Posterior cingulate gyrus (tissue), 11 donors: Measurements from ENCODE around the gene KDM3B.
A peak's percentile ranks its signal among the peaks of the same experiment; 100 is the strongest.
"Not testable (repeated sequence)": the region's sequence is repeated elsewhere in the genome, so short reads cannot be mapped to it uniquely, and the experiment has no call there.

Experiments
- DNase-seq, 10 donors: peaks; one replicate each; pipeline versions ENCODE4 v3.0.0 to v3.0.0-alpha.2; 2020 to 2021; ENCODE audit warnings: mixed read lengths in 3 of 10
- intact Hi-C: fragments of 100-400 bp; cut with DNase I; formaldehyde crosslinking; loops from one replicate; pipeline ENCODE4 v1.15.1; 2023

The KDM3B gene

DNA sequence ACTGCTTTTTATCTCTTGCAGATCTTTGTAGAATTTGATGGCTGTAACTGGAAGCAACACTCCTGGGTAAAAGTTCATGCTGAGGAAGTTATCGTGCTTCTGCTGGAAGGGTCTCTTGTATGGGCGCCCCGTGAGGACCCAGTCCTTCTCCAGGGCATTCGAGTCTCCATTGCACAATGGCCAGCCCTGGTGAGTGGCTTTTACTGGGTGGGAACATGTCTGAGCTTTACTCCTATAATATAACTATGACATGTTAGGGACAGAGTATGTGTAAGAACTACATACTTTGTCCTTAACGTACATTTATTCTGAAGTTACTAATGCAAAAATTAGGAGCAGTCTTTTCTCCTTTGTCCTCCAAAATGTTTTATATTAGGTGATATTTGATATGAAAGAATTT is 20.2 kb downstream of the KDM3B start:
- intact Hi-C loops: no loop called here
- no peak for DNase-seq

DNA sequence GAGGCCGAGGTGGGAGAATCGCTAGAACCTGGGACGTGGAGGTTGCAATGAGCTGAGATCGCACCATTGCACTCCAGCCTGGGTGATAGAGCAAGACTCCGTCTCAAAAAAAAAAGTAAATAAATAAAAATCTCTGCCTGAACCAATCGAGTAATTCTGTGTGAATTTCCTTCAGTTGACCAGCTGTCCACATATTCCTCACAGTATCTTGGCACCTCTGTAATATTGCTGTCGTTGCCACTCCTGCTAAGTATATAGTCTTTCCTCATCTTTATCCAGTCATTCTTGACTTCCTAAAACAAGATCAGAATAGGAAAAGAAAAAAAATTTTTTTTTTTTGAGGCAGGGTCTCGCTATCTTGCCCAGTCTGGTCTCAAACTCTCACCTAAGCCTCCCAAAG is 29.9 kb downstream of the KDM3B start:
- intact Hi-C loops: no loop called here
- no peak for DNase-seq

DNA sequence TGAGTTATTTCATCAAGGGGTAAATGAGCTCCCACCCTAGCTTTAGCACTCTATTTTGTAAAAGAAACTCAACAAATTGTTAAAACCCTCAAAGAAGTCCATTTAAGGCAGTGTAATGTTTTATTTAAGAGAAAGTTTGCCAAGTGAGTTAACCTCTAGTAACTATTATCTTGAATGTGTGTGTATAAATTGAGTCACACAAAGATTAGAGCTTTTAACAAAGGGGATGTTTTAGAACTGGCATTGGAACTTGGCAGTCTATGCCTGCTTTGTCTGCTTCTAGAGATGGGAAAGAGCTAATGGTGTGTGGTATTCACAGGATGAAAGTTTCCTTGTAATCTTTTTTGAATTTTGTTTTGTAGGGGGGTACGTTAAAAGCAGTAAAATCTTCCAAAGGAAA is 33.2 kb downstream of the KDM3B start:
- intact Hi-C loops: no loop called here
- no peak for DNase-seq

DNA sequence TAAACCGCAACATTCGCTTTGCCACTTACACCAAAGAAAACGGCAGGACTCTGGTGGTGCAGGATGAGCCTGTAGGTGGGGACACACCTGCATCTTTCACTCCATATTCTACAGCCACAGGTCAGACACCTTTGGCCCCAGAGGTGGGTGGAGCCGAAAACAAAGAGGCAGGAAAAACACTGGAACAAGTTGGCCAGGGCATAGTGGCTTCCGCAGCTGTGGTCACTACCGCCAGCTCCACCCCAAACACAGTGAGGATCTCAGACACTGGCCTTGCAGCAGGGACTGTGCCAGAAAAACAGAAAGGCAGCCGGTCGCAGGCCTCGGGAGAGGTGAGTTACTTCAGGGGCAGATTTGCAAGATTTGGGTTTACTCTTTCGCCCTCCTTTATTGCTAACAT is 33.8 kb downstream of the KDM3B start:
- intact Hi-C loops: no loop called here
- peak in 4 of 10 donors; percentile 17 to 83 (median 37) for DNase-seq

DNA sequence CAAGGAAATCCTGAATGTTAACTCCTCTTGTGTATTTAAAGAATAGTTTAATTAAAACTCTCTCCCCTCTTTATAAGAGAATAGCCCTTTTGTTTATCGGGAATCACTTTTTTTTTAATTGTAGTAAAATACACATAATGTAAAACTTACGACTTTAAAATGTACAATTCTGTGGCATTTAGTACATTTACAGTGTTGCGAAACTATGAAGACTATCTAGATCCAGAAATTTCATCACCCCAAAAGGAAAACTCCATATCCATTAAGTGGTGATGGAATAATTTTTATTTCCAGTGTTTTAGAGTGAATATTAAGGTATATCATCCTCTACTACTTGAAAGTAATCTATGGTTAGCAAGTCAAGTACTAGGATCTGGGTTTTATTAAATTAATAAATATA is 36.8 kb downstream of the KDM3B start:
- intact Hi-C loops: no loop called here
- DNase-seq: no peak

DNA sequence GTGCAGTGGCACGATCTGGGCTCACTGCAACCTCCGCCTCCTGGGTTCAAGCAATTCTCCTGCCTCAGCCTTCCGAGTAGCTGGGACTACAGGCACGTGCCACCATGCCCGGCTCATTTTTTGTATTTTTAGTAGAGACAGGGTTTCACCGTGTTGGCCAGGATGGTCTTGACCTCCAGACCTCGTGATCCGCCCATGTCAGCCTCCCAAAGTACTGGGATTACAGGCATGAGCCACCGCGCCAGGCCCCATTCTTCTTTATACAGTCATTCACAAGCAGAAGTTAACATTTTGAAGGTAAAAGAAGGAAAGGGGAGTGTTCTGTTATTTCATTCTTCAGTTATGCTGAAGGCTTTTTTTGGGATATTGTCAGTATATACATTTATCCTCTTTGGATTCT is 37.4 kb downstream of the KDM3B start:
- intact Hi-C loops, DNase-seq: not testable (repeated sequence)

DNA sequence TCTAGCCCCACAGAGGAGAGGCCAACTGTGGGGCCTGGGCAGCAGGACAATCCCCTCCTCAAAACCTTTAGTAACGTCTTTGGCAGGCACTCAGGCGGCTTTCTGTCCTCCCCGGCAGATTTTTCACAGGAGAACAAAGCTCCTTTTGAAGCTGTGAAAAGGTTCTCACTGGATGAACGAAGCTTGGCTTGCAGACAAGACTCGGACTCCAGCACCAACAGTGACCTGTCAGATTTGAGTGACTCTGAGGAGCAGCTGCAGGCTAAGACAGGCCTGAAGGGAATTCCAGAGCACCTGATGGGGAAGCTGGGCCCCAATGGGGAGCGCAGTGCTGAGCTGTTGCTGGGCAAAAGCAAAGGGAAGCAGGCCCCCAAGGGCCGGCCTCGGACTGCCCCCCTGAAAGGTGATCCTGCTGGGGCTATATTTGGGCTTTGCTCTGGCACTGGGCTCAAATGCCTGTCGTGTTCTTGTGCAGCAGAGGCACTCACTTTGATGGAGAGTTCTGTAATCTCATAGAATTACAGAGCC is 39.4 kb downstream of the KDM3B start:
- intact Hi-C loops: no loop called here
- DNase-seq: peak in 9 of 10 donors; percentile 27 to 88 (median 45)

DNA sequence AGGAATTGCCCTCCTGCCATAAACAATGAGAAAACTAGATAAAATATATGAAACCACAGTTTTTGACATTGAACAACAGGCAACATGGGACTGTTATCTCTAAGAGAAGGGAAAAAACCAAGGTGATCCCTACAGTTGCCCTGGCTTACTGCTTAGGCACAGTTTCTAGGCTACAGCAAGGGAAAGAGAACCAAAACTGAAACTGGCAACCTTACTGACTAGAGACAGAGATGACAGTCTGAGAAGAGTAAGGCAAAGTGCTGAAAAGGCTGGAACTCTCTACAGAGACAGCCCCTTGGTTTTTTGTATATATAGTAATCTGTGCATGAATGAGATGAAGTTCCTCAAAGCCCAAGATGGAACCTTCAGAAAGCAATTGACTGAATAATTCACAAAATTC is 50.2 kb downstream of the KDM3B start:
- intact Hi-C loops: no loop called here

DNA sequence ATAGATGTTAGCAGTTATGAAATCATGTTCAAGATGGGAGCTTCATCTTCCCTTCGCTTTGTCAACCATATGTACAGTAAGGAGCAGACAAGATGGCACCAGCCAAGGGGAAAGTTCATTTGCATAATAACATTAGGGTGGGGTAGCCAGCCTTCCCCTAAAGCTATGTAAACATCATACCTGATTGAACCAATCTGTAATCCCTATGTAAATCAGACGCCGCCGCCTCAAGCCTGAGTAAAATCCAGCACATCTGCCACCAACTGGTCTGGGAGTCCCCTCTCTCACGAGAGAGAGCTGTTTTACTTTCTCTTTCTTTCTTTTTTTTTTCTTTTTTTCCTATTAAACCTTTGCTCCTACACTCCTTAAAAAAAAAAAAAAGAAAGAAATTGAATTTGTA is 55.5 kb downstream of the KDM3B start:
- intact Hi-C loops: no loop called here
- no peak for DNase-seq

More for the DNA sequence above, 50.2 kb downstream of the KDM3B start:
- DNase-seq: no peak

DNA sequence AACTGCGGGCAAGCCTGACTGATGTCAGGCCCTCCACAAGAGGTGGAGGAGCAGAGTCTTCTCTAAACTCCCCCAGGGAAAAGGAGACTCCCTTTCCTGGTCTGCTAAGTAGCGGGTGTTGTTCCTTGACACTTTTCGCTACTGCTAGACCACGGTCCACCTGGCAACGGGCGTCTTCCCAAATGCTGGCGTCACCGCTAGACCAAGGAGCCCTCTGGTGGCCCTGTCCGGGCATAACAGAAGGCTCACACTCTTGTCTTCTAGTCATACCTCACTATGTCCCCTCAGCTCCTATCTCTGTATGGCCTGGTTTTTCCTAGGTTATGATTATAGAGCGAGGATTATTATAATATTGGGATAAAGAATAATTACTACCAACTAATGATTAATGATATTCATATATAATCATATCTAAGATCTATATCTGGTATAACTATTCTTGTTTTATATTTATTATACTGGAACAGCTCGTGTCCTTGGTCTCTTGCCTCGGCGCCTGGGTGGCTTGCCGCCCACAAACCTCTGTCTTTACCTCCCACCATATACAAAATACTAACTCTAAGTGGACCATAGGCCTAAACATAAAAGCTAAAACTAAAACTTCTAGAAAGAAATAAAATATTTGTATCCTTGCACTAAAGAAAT is 58.6 kb downstream of the KDM3B start:
- DNase-seq: peak; percentile 49 to 96 (median 72)
- intact Hi-C loops: loop anchor here (10.0 kb wide), 1 partner anchor 186 kb away; no protein-coding TSS in a partner anchor

DNA sequence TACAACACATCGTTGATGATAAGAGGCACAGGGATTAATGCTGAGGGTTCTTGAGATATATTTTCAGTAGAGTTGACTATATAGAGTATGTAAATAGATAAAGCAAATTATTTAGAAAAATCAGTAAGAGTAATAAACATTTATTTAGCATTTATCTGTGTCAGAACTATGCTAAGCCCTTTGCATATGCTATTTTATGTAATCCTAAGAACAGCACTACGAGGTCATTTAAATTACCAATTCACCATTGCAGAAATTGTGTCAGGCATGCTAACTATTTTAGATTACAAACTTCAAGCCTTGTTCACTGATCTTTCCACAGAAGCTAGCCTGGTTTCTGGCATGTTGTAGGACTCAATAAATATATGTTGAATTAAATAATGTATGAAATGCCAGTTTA is 66.0 kb downstream of the KDM3B start:
- no peak for DNase-seq
- intact Hi-C loops: loop anchor here (10.0 kb wide), 1 partner anchor 194 kb away; no protein-coding TSS in a partner anchor

DNA sequence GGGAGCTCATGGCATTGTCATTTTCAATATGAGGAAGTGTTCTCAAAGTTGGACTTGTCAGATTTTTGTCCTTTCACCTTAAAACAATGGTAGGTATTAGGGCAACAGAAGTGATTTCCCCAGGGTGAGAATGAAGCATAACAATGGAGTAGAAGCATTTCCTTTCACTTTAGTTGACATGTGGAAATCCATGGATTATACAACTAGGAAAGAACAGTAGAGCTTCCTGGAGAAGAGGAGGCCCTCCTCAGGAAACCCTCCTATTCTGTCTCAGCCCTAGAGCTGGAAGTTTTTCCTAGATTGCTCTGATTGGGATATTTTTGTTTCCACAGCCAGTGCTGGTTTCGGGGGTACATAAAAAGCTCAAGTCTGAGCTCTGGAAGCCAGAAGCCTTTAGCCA is 72.6 kb downstream of the KDM3B start:
- intact Hi-C loops: no loop called here
- no peak for DNase-seq

DNA sequence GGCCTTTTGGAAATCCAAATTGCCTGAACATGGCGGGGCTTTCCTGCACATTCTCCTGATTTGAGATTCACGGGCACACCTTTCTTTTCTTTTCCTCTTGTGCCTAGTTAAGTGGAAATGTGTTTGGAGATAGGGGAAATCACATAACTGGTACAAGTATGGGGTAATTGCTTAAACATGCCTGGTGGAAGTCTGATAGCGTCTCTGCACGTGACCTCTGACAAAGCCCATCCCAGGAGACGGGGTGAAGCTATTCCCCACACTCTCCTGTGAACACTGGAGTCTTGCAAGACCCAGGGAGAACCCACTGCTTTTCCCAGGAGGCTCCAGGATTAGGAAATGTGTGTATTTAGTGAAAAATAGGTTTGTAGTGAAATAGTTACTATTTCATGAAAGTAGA is 83.5 kb downstream of the KDM3B start:
- no peak for DNase-seq
- intact Hi-C loops: no loop called here

DNA sequence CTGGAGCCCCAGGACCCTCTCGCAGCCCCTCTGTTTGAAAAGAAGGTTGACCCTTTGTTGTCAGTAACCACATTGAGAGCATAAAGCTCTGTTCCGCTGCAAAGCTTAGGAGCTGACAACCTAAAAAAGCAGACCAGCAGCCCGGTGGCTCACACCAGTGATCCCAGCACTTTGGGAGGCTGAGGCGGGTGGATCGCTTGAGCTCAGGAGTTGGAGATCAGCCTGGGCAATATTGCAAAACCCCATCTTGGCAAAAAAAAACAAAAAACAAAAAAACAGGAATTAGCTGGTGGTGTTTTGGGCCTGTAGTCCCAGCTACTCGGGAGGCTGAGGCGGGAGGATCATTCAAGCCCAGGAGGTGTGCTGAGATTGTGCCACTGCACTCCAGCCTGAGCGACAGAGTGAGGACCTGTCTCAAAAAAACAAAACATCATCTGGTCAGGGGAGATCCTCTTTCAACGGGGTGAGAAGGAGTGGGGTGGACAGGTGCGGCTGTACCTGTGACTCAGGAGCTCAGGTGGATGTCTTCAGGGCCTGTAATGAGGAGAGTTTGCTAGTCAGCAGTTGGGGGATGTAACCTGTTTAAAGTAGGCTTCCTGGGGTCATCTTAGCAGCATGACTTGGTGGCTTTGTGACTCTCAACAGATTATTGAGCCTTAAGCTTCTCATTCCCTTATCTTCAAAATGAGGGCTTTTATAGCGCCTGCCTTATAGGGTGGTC is 85.7 kb downstream of the KDM3B start:
- DNase-seq: no peak
- intact Hi-C loops: no loop called here

DNA sequence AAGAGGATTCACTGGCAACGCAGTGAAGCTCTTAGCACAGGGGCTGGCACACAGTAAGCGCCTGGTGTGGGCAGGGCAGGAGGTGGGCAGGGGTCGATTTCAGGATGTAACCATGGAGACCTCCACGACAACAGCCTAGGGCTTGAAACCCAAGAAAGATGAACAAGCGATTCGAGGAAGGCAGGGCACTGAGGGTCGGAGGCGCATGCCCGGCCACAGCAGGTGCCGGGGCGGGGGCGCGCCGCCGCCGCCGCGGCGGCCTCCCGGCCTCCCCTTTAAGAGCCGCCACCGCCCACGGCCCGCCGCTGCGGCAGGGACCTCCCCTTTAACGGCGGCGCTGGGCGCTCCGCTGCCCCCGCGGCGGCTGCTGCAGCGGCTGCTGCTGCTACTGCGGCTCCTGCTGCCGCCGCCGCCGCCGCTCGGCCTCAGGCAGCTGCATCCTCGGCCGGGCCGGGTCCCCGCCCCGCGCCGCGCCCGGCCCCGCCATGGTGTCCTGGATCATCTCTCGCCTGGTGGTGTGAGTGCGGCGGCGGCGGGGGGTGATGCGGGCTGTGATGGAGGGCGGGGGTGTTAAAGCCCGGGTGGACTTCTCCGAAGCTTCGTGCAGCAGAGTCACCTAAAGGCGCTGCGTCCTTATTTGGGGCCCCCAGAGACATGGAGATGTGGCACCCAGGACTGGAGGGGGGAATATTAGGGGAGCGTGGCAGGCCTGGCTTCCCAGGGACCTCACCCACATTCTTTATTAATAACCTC is 86.4 kb downstream of the KDM3B start, which contains the start of gene REEP2:
Gene REEP2, plus strand, starts transcription at position 334 of the 753 bp plus-strand sequence. Its CDS starts 152 bp downstream, at position 486.
- peak in 9 of 10 donors; percentile 46 to 95 (median 64) for DNase-seq
- intact Hi-C loops: no loop called here

DNA sequence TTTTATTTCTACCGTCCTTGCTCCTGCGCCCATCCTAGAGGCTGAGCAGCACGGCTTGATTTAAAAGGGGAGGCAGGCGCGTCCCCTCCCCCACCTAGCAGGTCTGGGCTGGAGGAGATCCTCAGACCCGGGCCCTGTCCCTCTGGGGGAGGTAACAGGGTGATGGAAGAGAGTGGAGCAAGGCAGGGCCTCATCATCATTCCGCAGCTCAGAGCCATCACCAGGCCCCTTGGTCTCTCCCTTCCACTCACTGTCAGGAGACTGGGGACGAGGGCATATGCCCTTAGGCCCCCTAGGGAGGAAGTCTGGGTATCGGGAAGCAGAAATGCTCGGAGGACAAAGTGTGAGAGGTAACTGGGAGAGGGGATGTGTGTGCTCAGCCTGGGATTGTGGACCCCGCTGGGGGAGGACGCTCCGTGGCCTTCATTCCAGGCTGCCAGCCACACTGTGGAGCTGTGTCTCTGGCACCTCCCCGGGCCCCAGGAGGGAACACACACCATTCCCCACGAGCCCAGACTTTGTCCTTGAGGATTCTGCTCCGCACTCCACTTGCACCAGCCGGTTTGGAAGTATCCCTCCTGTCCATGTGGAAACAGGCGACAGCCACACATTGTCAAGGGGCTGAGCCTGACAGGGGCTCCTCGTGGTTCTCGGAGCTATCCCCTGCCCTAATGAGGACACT is 87.1 kb downstream of the KDM3B start:
- intact Hi-C loops: no loop called here
- peak in 2 of 10 donors; percentile 50 to 87 for DNase-seq

DNA sequence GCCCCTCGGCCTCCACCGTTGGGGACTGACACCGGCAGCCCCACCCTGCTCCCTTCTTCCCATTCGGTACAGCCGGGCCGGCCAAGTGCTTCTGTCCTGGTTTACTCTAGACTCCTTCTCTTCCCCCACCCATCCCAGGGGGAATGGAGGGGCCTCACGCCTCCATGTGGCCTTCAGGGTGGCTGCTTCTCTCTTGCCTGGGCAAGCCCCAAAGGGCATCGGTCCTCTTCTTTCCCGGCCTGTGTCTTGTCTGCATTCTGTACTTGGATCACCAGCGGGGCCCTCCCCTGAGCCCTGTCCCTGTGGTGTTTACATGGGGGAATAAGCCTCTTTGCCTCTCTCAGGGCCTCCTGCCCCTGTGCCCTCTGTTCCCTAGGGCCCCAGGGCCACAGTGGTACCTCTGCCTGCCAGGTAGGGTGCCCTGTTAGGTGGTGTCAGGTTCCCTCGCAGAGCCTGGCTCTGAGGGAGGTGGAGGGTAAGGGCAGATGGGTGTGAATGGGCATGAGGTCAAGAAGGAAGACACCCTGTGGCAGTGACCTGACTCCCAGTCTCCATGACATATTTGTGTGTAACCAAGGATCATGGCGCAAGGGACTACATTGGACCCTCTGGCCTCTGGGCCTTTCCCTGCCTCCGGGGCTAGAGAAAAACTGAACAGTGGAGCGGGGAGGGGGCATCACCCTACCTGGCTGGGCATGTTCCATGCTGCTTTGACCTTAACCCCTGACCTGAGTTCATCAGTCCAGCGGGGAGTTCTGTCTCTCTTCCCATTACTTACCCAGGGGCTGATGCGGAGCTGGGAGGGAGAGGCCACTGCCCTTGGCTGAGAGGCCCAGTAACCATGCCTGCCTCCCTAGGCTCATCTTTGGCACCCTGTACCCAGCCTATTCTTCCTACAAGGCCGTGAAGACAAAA is 87.9 kb downstream of the KDM3B start:
- intact Hi-C loops: no loop called here

DNA sequence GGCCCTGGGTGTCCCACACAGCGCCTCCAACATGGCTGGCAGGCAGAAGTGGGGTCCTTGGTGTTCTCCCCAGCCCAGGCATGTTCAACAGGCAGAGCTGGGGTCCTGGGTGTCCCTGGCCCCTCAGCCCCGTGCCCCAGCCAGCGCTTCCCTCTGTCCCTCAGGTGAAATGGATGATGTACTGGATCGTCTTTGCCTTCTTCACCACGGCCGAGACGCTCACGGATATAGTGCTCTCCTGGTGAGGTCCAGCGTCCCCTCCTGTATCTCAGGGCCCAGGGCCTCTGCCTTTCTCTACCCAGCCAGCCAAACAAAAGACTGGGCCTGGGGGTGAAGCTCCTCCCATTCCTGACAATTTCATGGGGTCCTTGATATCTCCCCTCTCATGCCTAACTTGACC is 88.7 kb downstream of the KDM3B start:
- DNase-seq: no peak
- intact Hi-C loops: no loop called here

More for the DNA sequence above, 87.9 kb downstream of the KDM3B start:
- no peak for DNase-seq

DNA sequence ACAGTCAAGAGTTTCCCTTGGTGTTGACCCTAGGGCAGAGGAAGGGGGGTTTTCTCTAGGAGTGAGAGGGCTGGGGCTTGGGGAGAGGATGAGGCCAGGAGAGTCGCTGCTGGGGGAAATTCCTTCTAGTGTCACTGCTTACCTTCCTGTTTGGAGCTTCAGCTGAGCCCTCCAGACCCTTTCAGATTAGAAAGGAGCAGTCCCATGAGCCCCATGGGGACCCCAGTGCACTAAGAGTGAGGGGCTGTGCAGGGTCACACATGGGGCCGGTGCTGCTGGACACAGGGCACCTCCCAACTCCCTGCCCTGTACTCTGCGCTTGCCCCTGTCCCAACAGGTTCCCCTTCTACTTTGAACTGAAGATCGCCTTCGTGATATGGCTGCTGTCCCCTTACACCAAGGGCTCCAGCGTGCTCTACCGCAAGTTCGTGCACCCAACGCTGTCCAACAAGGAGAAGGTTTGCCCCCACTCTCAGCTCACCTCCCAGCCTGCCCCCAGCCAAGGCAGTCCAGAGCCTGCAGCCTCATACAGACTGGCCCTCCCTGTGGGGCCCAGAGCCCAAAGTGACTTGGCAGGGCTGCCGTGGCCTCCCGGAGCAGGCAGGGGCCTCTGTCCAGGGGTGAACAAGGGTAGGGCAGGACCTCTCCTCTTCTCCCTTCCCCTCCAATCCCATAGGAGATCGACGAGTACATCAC is 91.7 kb downstream of the KDM3B start:
- peak in 1 of 10 donors; percentile 69 for DNase-seq
- intact Hi-C loops: no loop called here
